HEK293T (cell line): ENCODE results near the gene SFSWAP.

ENCODE experiments used
- ARNT ChIP-seq: fragments of 450-650 bp; IDR thresholded peaks from 2 replicates; pipeline ENCODE4 v1.6.1; 2017; ENCODE audit warnings: mild to moderate bottlenecking
- BHLHE40 ChIP-seq: fragments of 450-650 bp; IDR thresholded peaks from 2 replicates; pipeline ENCODE4 v1.6.1; 2016; ENCODE audit warnings: mild to moderate bottlenecking, moderate library complexity, borderline replicate concordance
- CTBP1 ChIP-seq: fragments of 450-650 bp; IDR thresholded peaks from 2 replicates; pipeline ENCODE4 v1.6.1; 2016; ENCODE audit warnings: borderline replicate concordance
- ELF4 ChIP-seq: fragments of 450-650 bp; IDR thresholded peaks from 2 replicates; pipeline ENCODE4 v1.6.1; 2017; ENCODE audit warnings: antibody characterized with exemption
- FOXA1 ChIP-seq: fragments of 450-650 bp; IDR thresholded peaks from 2 replicates; pipeline ENCODE4 v1.6.1; 2016; ENCODE audit warnings: mild to moderate bottlenecking
- FOXK2 ChIP-seq: fragments of 450-650 bp; IDR thresholded peaks from 2 replicates; pipeline ENCODE4 v1.6.1; 2016; ENCODE audit warnings: mild to moderate bottlenecking
- FOXM1 ChIP-seq: fragments of 450-650 bp; IDR thresholded peaks from 2 replicates; pipeline ENCODE4 v1.6.1; 2017; ENCODE audit warnings: mild to moderate bottlenecking, borderline replicate concordance
- HDGF ChIP-seq: fragments of 450-650 bp; IDR thresholded peaks from 2 replicates; pipeline ENCODE4 v1.6.1; 2017; ENCODE audit warnings: antibody characterized with exemption, borderline replicate concordance
- L3MBTL2 ChIP-seq: fragments of 450-650 bp; conservative IDR thresholded peaks from 2 replicates; pipeline ENCODE4 v1.6.1; 2016; ENCODE audit warnings: mild to moderate bottlenecking
- SP1 ChIP-seq: fragments of 450-650 bp; IDR thresholded peaks from 2 replicates; pipeline ENCODE4 v1.6.1; 2017
- SUZ12 ChIP-seq: fragments of 450-650 bp; IDR thresholded peaks from 2 replicates; pipeline ENCODE4 v1.6.1; 2016; ENCODE audit warnings: mild to moderate bottlenecking
- TARDBP ChIP-seq: fragments of 450-650 bp; IDR thresholded peaks from 2 replicates; pipeline ENCODE4 v1.6.1; 2016

DNA sequence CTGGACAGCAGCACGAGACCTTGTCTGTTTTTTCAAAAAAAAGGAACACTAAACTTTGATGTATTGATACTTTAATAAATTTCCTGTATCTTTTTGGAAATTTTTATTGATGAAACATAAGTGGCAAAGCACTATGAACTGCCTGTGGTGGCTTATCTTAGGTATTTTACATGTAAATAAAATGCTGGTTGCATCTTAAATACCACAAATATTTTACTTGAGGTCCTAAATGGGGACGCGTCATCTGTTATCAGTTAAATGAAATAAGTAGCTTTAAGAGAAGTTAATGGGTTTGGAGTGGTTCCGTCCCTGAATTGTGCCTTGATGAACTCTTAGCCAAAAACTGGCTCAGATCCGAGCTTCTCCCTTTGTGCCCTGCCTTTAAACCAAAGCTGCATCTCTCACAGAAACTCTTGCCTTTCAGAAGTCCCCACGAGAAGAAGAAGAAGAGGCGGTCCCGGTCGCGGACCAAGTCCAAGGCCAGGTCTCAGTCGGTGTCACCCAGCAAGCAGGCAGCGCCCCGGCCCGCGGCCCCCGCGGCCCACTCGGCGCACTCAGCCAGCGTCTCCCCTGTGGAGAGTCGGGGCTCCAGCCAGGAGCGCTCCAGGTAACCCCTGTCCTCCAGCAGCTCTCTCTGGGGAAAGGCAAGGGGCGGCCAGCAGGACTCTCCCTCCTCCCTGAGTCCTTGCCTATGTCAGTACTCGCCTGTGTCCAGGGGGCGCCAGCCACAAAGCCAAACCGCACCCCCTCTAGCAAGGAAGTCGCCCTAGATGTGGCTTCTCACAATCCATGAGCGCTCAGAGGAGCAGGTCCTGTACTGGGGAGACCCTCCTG, 86.1 kb downstream of the SFSWAP start:
- no peak for TF ChIP-seq FOXK2
- TF ChIP-seq SUZ12 = no peak
- no peak for TF ChIP-seq FOXM1
- no peak for TF ChIP-seq FOXA1
- no peak for TF ChIP-seq BHLHE40
- TF ChIP-seq SP1 = no peak
- no peak for TF ChIP-seq ARNT
- TF ChIP-seq CTBP1 = no peak
- no peak for TF ChIP-seq HDGF
- TF ChIP-seq TARDBP = no peak
- no peak for TF ChIP-seq ELF4
- TF ChIP-seq L3MBTL2 = no peak
